Measurements from ENCODE around the gene LMBR1. TPM values are rescaled to one million over a fixed set of nuclear protein-coding genes. Genes with fewer than 3 reads are reported as not detected.
A peak's percentile ranks its signal among the peaks of the same experiment; 100 is the strongest.

LMBR1 gene
- total and polyA plus RNA-seq, 8 donors: 7.5 to 187 (median 97.2) TPM

DNA sequence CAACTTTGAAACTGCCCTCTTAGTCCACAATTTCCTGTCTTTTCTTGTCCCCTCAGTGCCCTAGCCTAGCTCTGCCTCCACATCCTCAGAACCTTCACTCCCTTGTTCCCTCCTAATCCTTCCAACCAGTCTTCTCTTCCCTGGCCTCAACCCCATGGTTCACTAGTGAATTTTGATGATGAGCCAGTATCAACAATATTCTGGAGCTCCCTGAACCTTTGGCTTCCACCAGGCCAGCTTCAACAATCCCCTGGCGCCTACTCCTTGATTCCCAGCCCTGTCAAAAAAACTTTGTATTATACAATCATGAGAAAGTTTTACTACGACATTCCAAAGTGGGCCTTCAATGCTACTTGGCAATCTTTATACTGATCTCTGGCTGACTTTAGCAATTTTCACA is 116.5 kb downstream of the LMBR1 start:
- intact Hi-C loops (cut with DNase I; ENCODE audit: low total_unique reads): no loop called here
- no peak for TF ChIP-seq POLR2A (IDR thresholded peaks at IDR 0.05)
- TF ChIP-seq, protein P1, sequence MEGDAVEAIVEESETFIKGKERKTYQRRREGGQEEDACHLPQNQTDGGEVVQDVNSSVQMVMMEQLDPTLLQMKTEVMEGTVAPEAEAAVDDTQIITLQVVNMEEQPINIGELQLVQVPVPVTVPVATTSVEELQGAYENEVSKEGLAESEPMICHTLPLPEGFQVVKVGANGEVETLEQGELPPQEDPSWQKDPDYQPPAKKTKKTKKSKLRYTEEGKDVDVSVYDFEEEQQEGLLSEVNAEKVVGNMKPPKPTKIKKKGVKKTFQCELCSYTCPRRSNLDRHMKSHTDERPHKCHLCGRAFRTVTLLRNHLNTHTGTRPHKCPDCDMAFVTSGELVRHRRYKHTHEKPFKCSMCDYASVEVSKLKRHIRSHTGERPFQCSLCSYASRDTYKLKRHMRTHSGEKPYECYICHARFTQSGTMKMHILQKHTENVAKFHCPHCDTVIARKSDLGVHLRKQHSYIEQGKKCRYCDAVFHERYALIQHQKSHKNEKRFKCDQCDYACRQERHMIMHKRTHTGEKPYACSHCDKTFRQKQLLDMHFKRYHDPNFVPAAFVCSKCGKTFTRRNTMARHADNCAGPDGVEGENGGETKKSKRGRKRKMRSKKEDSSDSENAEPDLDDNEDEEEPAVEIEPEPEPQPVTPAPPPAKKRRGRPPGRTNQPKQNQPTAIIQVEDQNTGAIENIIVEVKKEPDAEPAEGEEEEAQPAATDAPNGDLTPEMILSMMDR (IDR thresholded peaks at IDR 0.05): no peak
- TF ChIP-seq POLR2AphosphoS5 (IDR thresholded peaks at IDR 0.05): no peak
- no peak for TF ChIP-seq EP300 (IDR thresholded peaks at IDR 0.05)
- no peaks in the 10 kb centered on the region for H3K27me3 ChIP-seq
- no peaks in the 10 kb centered on the region for H3K9me3 ChIP-seq
- 85 to 93% (median 90%) methylated on average over 2 of the region's 2 CpGs for WGBS, 5 donors
- H3K4me3 ChIP-seq: no peak overlapping the region
- H3K36me3 ChIP-seq: peaks cover 0 to 8% (median 0%) of the 10 kb centered on the region in 4 donors
- no peak for DNase-seq
- no peaks in the 10 kb centered on the region for H3K4me1 ChIP-seq
- H3K27ac ChIP-seq: no peak overlapping the region

DNA sequence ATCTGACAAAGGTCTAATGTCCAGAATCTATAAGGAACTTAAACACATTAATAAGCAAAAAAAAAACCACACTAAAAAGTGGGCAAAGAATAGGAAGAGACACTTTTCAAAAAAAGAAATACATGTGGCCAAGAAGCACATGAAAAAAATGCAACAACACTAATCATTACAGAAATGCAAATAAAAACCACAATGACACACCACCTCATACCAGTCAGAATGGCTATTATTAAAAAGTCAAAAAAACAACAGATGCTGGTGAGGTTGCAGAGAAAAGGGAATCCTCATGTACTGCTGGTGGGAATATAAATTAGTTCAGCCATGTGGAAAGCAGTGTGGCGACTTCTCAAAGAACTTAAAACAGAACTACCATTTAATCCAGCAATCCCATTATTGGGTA is 119.0 kb downstream of the LMBR1 start:
- intact Hi-C loops (cut with DNase I; ENCODE audit: low total_unique reads): no loop called here
- TF ChIP-seq, protein P1 (IDR thresholded peaks at IDR 0.05): no peak
- no peak for TF ChIP-seq EP300 (IDR thresholded peaks at IDR 0.05)
- no peak for TF ChIP-seq POLR2A (IDR thresholded peaks at IDR 0.05)
- no peak overlapping the region for H3K4me3 ChIP-seq
- H3K9me3 ChIP-seq: no peaks in the 10 kb centered on the region
- no peak for DNase-seq
- H3K36me3 ChIP-seq: peaks cover 0 to 8% (median 0%) of the 10 kb centered on the region in 4 donors
- 66 to 100% (median 97%) methylated on average over 1 of the region's 1 CpG for WGBS, 5 donors
- no peaks in the 10 kb centered on the region for H3K4me1 ChIP-seq
- no peak overlapping the region for H3K27ac ChIP-seq
- no peaks in the 10 kb centered on the region for H3K27me3 ChIP-seq

DNA sequence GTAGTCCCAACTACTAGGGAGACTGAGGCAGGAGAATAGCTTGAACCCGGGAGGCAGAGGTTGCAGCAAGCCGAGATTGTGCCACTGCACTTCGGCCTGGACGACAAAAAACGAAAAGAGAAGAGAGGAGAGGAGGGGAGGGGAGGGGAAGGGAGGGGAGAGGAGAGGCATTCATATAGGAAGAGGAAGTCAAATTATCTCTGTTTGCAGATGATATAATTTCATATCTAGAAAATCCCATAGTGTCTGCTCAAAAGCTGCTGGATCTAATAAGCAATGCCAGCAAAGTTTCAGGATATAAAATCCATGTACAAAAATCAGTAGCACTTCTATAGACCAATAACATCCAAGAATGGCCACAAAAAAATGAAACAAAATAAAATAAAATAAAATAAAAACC is 120.3 kb downstream of the LMBR1 start:
- intact Hi-C loops (cut with DNase I; ENCODE audit: low total_unique reads): no loop called here
- Histone ChIP-seq H3K4me1 (no peaks in the 10 kb centered on the region), H3K9me3 (no peaks in the 10 kb centered on the region), H3K4me3 (no peak overlapping the region), H3K27me3 (no peaks in the 10 kb centered on the region), H3K27ac (no peak overlapping the region), H3K36me3 (peaks cover 0 to 8% (median 0%) of the 10 kb centered on the region in 4 donors)
- 73 to 89% (median 81%) methylated on average over 5 of the region's 5 CpGs for WGBS, 5 donors
- no peak for DNase-seq
- TF ChIP-seq POLR2A (IDR thresholded peaks at IDR 0.05) (no peak), EP300 (IDR thresholded peaks at IDR 0.05) (no peak), POLR2AphosphoS5 (IDR thresholded peaks at IDR 0.05) (no peak)
- TF ChIP-seq, protein P1 (IDR thresholded peaks at IDR 0.05): no peak

DNA sequence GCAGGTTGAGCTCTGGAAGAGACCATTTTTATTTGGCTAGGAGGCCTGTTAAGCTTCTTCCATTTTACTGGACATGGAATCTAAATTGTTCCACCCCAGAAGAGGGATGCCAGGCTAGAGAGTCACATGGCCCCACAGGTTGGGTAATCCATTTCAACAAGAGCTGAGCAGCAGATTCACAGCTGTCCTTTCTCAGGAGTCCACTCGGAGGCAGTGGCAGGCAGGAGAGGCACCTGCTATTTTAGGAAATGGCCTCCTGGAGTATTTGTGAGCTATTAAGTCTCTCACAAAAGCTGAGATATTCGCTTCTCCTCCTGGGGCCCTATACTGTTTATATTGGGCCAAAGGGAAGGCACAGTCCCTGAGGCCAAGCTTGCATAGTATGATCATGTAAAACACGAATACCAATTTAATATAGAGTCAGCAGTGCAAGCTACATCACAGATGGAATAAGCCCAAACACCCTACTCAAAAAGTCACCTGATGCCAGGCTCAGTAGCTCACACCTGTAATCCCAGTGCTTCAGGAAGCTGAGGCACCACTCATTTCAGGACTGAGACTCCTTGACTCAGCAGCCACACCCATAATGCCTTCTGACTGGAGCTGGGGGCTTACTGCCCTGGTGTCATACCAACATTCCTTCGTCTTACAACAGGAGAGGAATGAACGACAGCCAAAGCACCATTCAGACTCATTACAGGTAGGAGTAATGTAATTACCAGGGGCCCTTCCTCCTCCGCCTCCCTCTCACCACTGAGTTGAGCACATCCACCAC is 124.1 kb downstream of the LMBR1 start:
- no peaks in the 10 kb centered on the region for H3K27me3 ChIP-seq
- H3K4me3 ChIP-seq: no peak overlapping the region
- DNase-seq: peak in 1 of 2 donors; percentile 21
- TF ChIP-seq POLR2AphosphoS5 (IDR thresholded peaks at IDR 0.05) (no peak), EP300 (IDR thresholded peaks at IDR 0.05) (no peak), POLR2A (IDR thresholded peaks at IDR 0.05) (no peak)
- TF ChIP-seq, protein P1 (IDR thresholded peaks at IDR 0.05): no peak
- H3K4me1 ChIP-seq: peaks cover 0 to 2% (median 0%) of the 10 kb centered on the region in 4 donors
- no peak overlapping the region for H3K27ac ChIP-seq
- H3K9me3 ChIP-seq: no peaks in the 10 kb centered on the region
- H3K36me3 ChIP-seq: peaks cover 0 to 11% (median 10%) of the 10 kb centered on the region in 4 donors
- intact Hi-C loops (cut with DNase I; ENCODE audit: low total_unique reads): no loop called here
- WGBS, 5 donors: 85 to 92% (median 89%) methylated on average over 6 of the region's 6 CpGs
